Putamen (tissue), 1 donor: ENCODE data around the gene SERTAD3.

Experiments used
- DNase-seq: peaks from one replicate; pipeline ENCODE4 v3.0.0-alpha.2; 2016; ENCODE audit warnings: low spot score

SERTAD3 gene

GRCh38 chr19:40425450-40426287, 18.5 kb downstream of the SERTAD3 start, which contains the start of gene SERTAD1:
Gene SERTAD1 (minus strand): TSS chr19:40425992. CDS start chr19:40423546, 2,446 bp downstream.
- DNase-seq: peak; percentile 100

GRCh38 chr19:40424637-40425449, 19.3 kb downstream of the SERTAD3 start:
- no peak for DNase-seq

- no peak for DNase-seq
Measured at GRCh38 chr19:40423938-40424337, 20.2 kb downstream of the SERTAD3 start.

- no peak for DNase-seq
Measured at GRCh38 chr19:40422748-40423566, 21.2 kb downstream of the SERTAD3 start.

- no peak for DNase-seq
Measured at GRCh38 chr19:40421993-40422747, 22.0 kb downstream of the SERTAD3 start.

GRCh38 chr19:40420766-40421765, 23.1 kb downstream of the SERTAD3 start:
- DNase-seq: peak; percentile 85

GRCh38 chr19:40420451-40420765, 23.7 kb downstream of the SERTAD3 start:
- DNase-seq: no peak

GRCh38 chr19:40419780-40420179, 24.4 kb downstream of the SERTAD3 start:
- DNase-seq: no peak

GRCh38 chr19:40419066-40419612, 25.0 kb downstream of the SERTAD3 start:
- no peak for DNase-seq

GRCh38 chr19:40418040-40418439, 26.1 kb downstream of the SERTAD3 start:
- DNase-seq: no peak

GRCh38 chr19:40417643-40417981, 26.5 kb downstream of the SERTAD3 start:
- DNase-seq: no peak

GRCh38 chr19:40416918-40417642, 27.1 kb downstream of the SERTAD3 start:
- DNase-seq: no peak

GRCh38 chr19:40415768-40416167, 28.4 kb downstream of the SERTAD3 start:
- no peak for DNase-seq

GRCh38 chr19:40414542-40415535, 29.3 kb downstream of the SERTAD3 start:
- no peak for DNase-seq

GRCh38 chr19:40413291-40413845, 30.8 kb downstream of the SERTAD3 start, which contains the start of gene PRX:
Gene PRX (minus strand): TSS chr19:40413378. CDS start chr19:40407932, 5,446 bp downstream.
- DNase-seq: no peak

- DNase-seq: no peak
Measured at GRCh38 chr19:40412866-40413265, 31.3 kb downstream of the SERTAD3 start.

GRCh38 chr19:40411958-40412499, 32.1 kb downstream of the SERTAD3 start:
- DNase-seq: no peak
